Gastrocnemius medialis (tissue), 4 donors: ENCODE measurements around the gene TIMM17B.

ENCODE experiments used
- POLR2A ChIP-seq, 2 donors: fragments of 450-650 bp; IDR thresholded peaks; one replicate each; pipeline ENCODE4 v1.6.1; 2017; ENCODE audit warnings: antibody characterized with exemption in 2 of 2, mild to moderate bottlenecking in 2 of 2, moderate library complexity in 2 of 2
- TF ChIP-seq, protein P1 (sequence below), 5 experiments: fragments of 450-650 bp in 3 of 5; fragments of 200-600 bp in 2 of 5; sonication (generic) in 2 of 5; IDR thresholded peaks in 4 of 5; conservative IDR thresholded peaks in 1 of 5; 1 replicate in 4 of 5; 2 replicates in 1 of 5; pipeline ENCODE4 v1.5.1; 2016 to 2019; ENCODE audit warnings: antibody characterized with exemption in 5 of 5, mild to moderate bottlenecking in 3 of 5, moderate library complexity in 3 of 5

- TF ChIP-seq, protein P1, sequence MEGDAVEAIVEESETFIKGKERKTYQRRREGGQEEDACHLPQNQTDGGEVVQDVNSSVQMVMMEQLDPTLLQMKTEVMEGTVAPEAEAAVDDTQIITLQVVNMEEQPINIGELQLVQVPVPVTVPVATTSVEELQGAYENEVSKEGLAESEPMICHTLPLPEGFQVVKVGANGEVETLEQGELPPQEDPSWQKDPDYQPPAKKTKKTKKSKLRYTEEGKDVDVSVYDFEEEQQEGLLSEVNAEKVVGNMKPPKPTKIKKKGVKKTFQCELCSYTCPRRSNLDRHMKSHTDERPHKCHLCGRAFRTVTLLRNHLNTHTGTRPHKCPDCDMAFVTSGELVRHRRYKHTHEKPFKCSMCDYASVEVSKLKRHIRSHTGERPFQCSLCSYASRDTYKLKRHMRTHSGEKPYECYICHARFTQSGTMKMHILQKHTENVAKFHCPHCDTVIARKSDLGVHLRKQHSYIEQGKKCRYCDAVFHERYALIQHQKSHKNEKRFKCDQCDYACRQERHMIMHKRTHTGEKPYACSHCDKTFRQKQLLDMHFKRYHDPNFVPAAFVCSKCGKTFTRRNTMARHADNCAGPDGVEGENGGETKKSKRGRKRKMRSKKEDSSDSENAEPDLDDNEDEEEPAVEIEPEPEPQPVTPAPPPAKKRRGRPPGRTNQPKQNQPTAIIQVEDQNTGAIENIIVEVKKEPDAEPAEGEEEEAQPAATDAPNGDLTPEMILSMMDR (IDR thresholded peaks at IDR 0.05 in 4 of 5, conservative IDR thresholded peaks at IDR 0.05 in 1 of 5): no peak
- TF ChIP-seq POLR2A (IDR thresholded peaks at IDR 0.05): no peak
Measured at GRCh38 chrX:48910926-48911411, 13.4 kb upstream of the TIMM17B start.
